Activated CD8-positive, alpha-beta T cell treated with anti-CD3 and anti-CD28 coated beads for 36 hours (primary cell): Measurements from ENCODE around the gene TFIP11. TPM values are rescaled to one million over a fixed set of nuclear protein-coding genes. Genes with fewer than 3 reads are reported as not detected.

ENCODE experiments used
- ATAC-seq: fragments of 200-7000 bp; cut with Tn5 transposase; one replicate; pipeline ENCODE4 v1.10.0; 2021; ENCODE audit warnings: mild to moderate bottlenecking, moderate library complexity
- CTCF ChIA-PET: fragments of 350-600 bp; sonication (Branson Sonifier 250); formaldehyde crosslinking; loops from one replicate; lab custom pipeline; 2021; ENCODE audit warnings: antibody characterized with exemption; lab: Charles Lee
- POLR2A ChIA-PET: fragments of 350-600 bp; sonication (Branson Sonifier 250); formaldehyde crosslinking; loops from one replicate; lab custom pipeline; 2021; ENCODE audit warnings: antibody characterized with exemption; lab: Charles Lee
- DNase-seq: peaks from one replicate; pipeline ENCODE4 v3.0.0-alpha.2; 2020
- H3K27ac Mint-ChIP-seq: one replicate; pipeline ENCODE4 v1.8.0; 2021; ENCODE audit warnings: mild to moderate bottlenecking, mixed read lengths
- H3K27me3 Mint-ChIP-seq: one replicate; pipeline ENCODE4 v1.8.0; 2021; ENCODE audit warnings: mixed read lengths
- H3K36me3 Mint-ChIP-seq: one replicate; pipeline ENCODE4 v1.8.0; 2021; ENCODE audit warnings: low read depth, mixed read lengths
- H3K4me1 Mint-ChIP-seq: one replicate; pipeline ENCODE4 v1.8.0; 2021; ENCODE audit warnings: low read depth, mixed read lengths
- H3K4me3 Mint-ChIP-seq: one replicate; pipeline ENCODE4 v1.8.0; 2021; ENCODE audit warnings: mild to moderate bottlenecking, moderate library complexity, mixed read lengths
- H3K9me3 Mint-ChIP-seq: one replicate; pipeline ENCODE4 v1.8.0; 2021; ENCODE audit warnings: mixed read lengths
- intact Hi-C: fragments of 100-400 bp; cut with micrococcal nuclease; formaldehyde crosslinking; loops from one replicate; pipeline ENCODE4 v1.10.0; 2022
- total RNA-seq, 2 experiments: library from RNA; stranded (reverse); gene quantifications; one replicate each; pipeline ENCODE4 v1.2.3, GENCODE V29; 2021
- TF ChIP-seq, protein P1 (sequence below): fragments of 200-600 bp; IDR thresholded peaks from one replicate; pipeline ENCODE4 v1.8.0; 2022; ENCODE audit warnings: antibody characterized with exemption, mild to moderate bottlenecking

Gene TFIP11
- total RNA-seq, 2 experiments from 2014 or later = 37.4 to 37.8 TPM

DNA sequence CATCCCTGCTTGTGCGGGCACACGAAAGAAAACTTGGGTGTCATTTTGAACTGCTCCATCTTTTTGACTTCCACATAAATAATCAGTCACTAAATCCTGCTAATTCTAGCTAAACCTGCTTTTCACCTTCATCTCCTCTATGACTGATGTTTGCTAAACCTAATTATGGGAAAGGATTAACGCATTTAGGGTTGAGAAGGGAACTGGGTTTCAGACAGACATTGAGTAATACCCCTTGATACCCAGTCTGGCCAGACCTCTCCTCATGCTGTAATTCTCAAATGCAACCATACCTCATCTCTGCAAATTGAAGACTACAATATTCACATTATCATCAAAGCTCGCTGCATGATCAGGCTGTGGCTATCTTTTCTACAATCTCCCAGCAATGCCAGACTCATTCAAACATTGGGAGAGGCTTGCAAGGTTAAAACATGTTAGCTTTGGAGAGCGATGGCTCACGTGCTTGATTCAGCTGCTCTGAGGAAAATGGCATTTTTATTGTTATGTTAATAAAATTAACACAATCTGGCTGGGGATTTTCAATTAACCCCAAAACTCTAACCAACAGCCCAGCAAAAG is 31.1 kb downstream of the TFIP11 start:
- DNase-seq = no peak
- intact Hi-C loops = no loop called here
- ChIA-PET POLR2A (interaction anchor here (0.7 to 3.6 kb wide), 4 partner anchors 11 to 192 kb away, joined by 3 to 14 read pairs (median 4); no protein-coding TSS in a partner anchor), CTCF (interaction anchor here (0.9 to 7.7 kb wide), 10 partner anchors 11 to 192 kb away, joined by 3 to 48 read pairs (median 8); no protein-coding TSS in a partner anchor)
- TF ChIP-seq, protein P1, sequence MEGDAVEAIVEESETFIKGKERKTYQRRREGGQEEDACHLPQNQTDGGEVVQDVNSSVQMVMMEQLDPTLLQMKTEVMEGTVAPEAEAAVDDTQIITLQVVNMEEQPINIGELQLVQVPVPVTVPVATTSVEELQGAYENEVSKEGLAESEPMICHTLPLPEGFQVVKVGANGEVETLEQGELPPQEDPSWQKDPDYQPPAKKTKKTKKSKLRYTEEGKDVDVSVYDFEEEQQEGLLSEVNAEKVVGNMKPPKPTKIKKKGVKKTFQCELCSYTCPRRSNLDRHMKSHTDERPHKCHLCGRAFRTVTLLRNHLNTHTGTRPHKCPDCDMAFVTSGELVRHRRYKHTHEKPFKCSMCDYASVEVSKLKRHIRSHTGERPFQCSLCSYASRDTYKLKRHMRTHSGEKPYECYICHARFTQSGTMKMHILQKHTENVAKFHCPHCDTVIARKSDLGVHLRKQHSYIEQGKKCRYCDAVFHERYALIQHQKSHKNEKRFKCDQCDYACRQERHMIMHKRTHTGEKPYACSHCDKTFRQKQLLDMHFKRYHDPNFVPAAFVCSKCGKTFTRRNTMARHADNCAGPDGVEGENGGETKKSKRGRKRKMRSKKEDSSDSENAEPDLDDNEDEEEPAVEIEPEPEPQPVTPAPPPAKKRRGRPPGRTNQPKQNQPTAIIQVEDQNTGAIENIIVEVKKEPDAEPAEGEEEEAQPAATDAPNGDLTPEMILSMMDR = no peak
- Mint-ChIP-seq H3K9me3 (no peaks in the 10 kb centered on the region), H3K36me3 (peaks cover 51% of the 10 kb centered on the region), H3K4me1 (peaks cover 76% of the 10 kb centered on the region), H3K27ac (peak overlapping the region; percentile 98), H3K27me3 (no peaks in the 10 kb centered on the region), H3K4me3 (peak overlapping the region; percentile 75)
- no peak for ATAC-seq

DNA sequence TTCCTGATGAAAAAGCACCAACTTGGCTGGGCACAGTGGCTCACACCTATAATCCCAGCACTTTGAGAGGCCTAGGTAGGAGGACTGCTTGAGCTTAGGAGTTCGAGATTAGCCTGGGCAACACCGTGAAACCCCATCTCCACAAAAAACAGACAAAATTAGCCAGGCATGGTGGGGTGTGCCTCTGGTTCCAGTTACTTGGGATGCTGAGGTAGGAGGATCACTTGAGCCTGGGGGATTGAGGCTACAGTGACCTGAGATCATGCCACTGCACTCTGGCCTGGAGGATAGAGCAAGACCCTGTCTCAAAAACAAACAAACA is 31.7 kb downstream of the TFIP11 start:
- TF ChIP-seq, protein P1 = no peak
- H3K36me3 Mint-ChIP-seq = peaks cover 51% of the 10 kb centered on the region
- ChIA-PET POLR2A (interaction anchor here (0.7 to 1.3 kb wide), 2 partner anchors 170 to 192 kb away, joined by 3 read pairs; no protein-coding TSS in a partner anchor), CTCF (interaction anchor here (1.2 to 7.7 kb wide), 3 partner anchors 19 to 120 kb away, joined by 3 to 48 read pairs (median 13); no protein-coding TSS in a partner anchor)
- peaks cover 70% of the 10 kb centered on the region for H3K4me1 Mint-ChIP-seq
- DNase-seq = no peak
- intact Hi-C loops = no loop called here
- no peaks in the 10 kb centered on the region for H3K27me3 Mint-ChIP-seq
- peak overlapping the region; percentile 47 for H3K27ac Mint-ChIP-seq
- no peaks in the 10 kb centered on the region for H3K9me3 Mint-ChIP-seq
- ATAC-seq = no peak
- H3K4me3 Mint-ChIP-seq = peak overlapping the region; percentile 75

DNA sequence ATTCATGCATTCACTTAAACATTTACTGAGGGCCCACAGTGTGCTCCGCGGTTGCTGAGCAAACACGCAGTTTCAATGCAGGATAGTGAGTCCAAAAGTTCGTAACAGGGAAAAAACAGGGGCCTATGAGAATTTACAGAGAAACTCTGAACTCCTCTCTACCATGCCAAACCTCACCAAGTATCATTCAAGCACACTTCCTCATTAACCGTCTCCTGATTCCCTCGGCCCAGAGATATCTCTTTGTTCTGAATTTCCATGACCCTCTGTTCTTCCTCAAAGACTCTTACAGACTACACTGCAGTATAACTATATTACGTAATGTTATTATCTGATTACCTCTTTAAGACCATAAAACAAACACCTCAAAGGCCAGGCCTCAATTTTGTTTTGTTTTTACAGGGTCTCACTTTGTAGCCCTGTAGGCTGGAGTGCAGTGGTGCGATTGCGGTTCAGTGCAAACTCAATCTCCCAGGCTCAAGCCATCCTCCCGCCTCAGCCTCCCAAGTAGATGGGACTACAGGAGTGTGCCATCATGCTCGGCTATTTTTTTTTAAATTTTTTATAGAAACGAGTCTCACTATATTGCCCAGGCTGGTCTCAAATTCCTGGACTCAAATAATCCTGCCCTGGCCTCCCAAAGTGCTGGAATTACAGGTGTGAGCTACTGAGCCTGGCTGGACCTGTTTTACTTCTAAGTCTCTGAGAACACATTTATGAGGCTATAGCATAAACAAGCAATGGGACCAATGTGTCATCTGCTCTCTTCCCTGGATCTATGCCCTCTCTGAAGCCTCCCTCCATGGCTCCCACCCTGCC is 32.3 kb downstream of the TFIP11 start:
- Mint-ChIP-seq H3K27ac (peak overlapping the region; percentile 83), H3K4me1 (peaks cover 65% of the 10 kb centered on the region), H3K9me3 (no peaks in the 10 kb centered on the region), H3K27me3 (no peaks in the 10 kb centered on the region), H3K4me3 (peak overlapping the region; percentile 75), H3K36me3 (peaks cover 52% of the 10 kb centered on the region)
- intact Hi-C loops = no loop called here
- TF ChIP-seq, protein P1 = no peak
- ChIA-PET POLR2A (interaction anchor here (0.7 to 1.0 kb wide), 2 partner anchors 193 kb away, joined by 3 to 4 read pairs; no protein-coding TSS in a partner anchor), CTCF (interaction anchor here (0.9 to 7.7 kb wide), 8 partner anchors 18 to 201 kb away, joined by 3 to 48 read pairs (median 4); no protein-coding TSS in a partner anchor)
- ATAC-seq (no peak), DNase-seq (peak; percentile 18)

DNA sequence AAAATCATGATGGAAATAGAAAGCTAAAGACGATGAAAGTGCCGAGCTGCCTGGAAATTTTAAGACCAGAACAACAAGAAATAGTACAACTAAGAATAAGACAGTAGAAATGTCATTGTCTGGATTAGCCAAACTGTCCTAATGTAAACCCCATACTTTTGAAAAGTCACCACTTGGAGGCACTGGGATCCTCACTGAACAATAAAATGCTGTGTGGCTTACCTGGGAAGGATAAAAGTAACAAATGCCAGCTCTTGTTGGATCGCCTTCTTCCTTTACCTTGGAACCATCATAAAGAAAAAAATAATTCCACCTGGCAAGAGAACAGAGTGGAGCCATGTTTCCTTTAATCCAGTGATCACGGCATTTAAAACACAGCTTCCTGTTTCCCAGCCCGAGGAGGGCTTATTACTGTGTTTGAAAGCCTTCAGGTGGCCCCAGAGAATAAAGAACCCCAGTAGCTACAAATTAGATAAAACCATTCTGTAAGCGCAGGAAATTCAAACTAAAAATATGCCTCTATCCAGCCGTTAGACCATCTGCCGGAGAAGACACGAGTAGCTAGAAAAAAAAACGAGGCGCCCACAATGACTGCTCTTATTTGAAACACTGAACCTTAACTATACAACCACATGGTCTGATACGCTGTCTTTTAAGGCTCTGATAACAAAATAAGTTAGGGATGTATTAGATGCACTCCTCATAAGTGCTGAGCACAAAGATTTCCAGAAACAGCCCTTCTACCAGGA is 33.1 kb downstream of the TFIP11 start:
- peak overlapping the region; percentile 83 for H3K27ac Mint-ChIP-seq
- CTCF ChIA-PET = interaction anchor here (0.9 to 7.7 kb wide), 9 partner anchors 16 to 202 kb away, joined by 3 to 48 read pairs (median 4); no protein-coding TSS in a partner anchor
- intact Hi-C loops = no loop called here

More for the DNA sequence above, 33.1 kb downstream of the TFIP11 start:
- peaks cover 62% of the 10 kb centered on the region for H3K4me1 Mint-ChIP-seq
- DNase-seq (no peak), ATAC-seq (no peak)
- H3K9me3 Mint-ChIP-seq = no peaks in the 10 kb centered on the region
- TF ChIP-seq, protein P1 = no peak
- POLR2A ChIA-PET = interaction anchor here (0.7 to 1.0 kb wide), 3 partner anchors 33 to 194 kb away, joined by 3 to 4 read pairs (median 4); partner anchors contain the start of gene TFIP11
- peak overlapping the region; percentile 75 for H3K4me3 Mint-ChIP-seq
- peaks cover 57% of the 10 kb centered on the region for H3K36me3 Mint-ChIP-seq
- no peaks in the 10 kb centered on the region for H3K27me3 Mint-ChIP-seq
